Ishikawa (cell line): ENCODE data around the gene GGACT.

Source experiments
- EGR1 ChIP-seq: IDR thresholded peaks from 2 replicates; pipeline ENCODE4 v1.6.1; 2012
- EP300 ChIP-seq: IDR thresholded peaks from 2 replicates; pipeline ENCODE4 v1.6.1; 2012; ENCODE audit warnings: borderline replicate concordance
- FOXM1 ChIP-seq: IDR thresholded peaks from 2 replicates; pipeline ENCODE4 v1.6.1; 2012; ENCODE audit warnings: low read depth, borderline replicate concordance
- RAD21 ChIP-seq: IDR thresholded peaks from 2 replicates; pipeline ENCODE4 v1.6.1; 2012; ENCODE audit warnings: low read depth
- TAF1 ChIP-seq: IDR thresholded peaks from 2 replicates; pipeline ENCODE4 v1.6.1; 2012; ENCODE audit warnings: low read depth, mild to moderate bottlenecking
- TCF12 ChIP-seq: IDR thresholded peaks from 2 replicates; pipeline ENCODE4 v1.6.1; 2012; ENCODE audit warnings: low read depth
- TEAD4 ChIP-seq: IDR thresholded peaks from 2 replicates; pipeline ENCODE4 v1.6.1; 2012
- YY1 ChIP-seq: IDR thresholded peaks from 2 replicates; pipeline ENCODE4 v1.6.1; 2012; ENCODE audit warnings: low read depth
- ZBTB7A ChIP-seq: IDR thresholded peaks from 2 replicates; pipeline ENCODE4 v1.6.1; 2012; ENCODE audit warnings: low read depth
- TF ChIP-seq, protein P1 (sequence below): IDR thresholded peaks from 2 replicates; pipeline ENCODE4 v1.6.1; 2012; ENCODE audit warnings: low read depth, mild to moderate bottlenecking
- TF ChIP-seq, protein P2 (sequence below): IDR thresholded peaks from 2 replicates; pipeline ENCODE4 v1.6.1; 2012

DNA sequence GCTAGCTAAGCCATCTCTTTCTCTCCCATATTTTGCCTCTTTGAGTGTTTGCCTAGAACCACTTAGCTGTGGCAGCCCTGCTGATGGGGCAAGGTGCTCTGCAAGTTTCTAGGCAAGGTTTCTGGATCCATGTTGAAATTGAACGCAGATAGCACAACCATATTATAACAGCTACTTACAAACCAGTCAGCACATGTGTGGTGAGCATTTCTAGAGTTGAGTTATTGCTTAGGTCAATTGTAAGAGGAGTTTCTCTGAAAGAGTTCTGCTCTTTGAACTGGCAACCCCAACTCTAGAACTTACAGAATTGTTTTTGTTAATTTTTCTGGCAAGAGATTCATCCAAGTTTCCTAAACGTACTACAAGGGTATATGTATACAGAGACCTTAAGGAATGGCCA lies 103.3 kb downstream of the GGACT start:
- TF ChIP-seq EP300: no peak
- no peak for TF ChIP-seq FOXM1
- TF ChIP-seq YY1: no peak
- TF ChIP-seq ZBTB7A: no peak
- TF ChIP-seq, protein P1, sequence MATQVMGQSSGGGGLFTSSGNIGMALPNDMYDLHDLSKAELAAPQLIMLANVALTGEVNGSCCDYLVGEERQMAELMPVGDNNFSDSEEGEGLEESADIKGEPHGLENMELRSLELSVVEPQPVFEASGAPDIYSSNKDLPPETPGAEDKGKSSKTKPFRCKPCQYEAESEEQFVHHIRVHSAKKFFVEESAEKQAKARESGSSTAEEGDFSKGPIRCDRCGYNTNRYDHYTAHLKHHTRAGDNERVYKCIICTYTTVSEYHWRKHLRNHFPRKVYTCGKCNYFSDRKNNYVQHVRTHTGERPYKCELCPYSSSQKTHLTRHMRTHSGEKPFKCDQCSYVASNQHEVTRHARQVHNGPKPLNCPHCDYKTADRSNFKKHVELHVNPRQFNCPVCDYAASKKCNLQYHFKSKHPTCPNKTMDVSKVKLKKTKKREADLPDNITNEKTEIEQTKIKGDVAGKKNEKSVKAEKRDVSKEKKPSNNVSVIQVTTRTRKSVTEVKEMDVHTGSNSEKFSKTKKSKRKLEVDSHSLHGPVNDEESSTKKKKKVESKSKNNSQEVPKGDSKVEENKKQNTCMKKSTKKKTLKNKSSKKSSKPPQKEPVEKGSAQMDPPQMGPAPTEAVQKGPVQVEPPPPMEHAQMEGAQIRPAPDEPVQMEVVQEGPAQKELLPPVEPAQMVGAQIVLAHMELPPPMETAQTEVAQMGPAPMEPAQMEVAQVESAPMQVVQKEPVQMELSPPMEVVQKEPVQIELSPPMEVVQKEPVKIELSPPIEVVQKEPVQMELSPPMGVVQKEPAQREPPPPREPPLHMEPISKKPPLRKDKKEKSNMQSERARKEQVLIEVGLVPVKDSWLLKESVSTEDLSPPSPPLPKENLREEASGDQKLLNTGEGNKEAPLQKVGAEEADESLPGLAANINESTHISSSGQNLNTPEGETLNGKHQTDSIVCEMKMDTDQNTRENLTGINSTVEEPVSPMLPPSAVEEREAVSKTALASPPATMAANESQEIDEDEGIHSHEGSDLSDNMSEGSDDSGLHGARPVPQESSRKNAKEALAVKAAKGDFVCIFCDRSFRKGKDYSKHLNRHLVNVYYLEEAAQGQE: no peak
- TF ChIP-seq EGR1: no peak
- no peak for TF ChIP-seq TAF1
- TF ChIP-seq TEAD4: no peak
- TF ChIP-seq RAD21: no peak
- no peak for TF ChIP-seq TCF12
- TF ChIP-seq, protein P2, sequence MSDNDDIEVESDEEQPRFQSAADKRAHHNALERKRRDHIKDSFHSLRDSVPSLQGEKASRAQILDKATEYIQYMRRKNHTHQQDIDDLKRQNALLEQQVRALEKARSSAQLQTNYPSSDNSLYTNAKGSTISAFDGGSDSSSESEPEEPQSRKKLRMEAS: no peak
